C4-2B (cell line): Measurements from ENCODE around the gene TSPAN3.

Source experiments
- CTCF ChIP-seq: fragments of 450-650 bp; conservative IDR thresholded peaks from 2 replicates; pipeline ENCODE4 v1.5.1; 2017; ENCODE audit warnings: mild to moderate bottlenecking
- ZFX ChIP-seq: fragments of 450-650 bp; IDR thresholded peaks from 2 replicates; pipeline ENCODE4 v1.6.1; 2017

- TF ChIP-seq CTCF (no peak), ZFX (no peak)
These were observed 36.9 kb downstream of the TSPAN3 start for GRCh38 chr15:77033729-77034671.
